Measurements from ENCODE around the gene DAP.
A peak's percentile ranks its signal among the peaks of the same experiment; 100 is the strongest.
"Not testable (repeated sequence)": the region's sequence is repeated elsewhere in the genome, so short reads cannot be mapped to it uniquely, and the experiment has no call there.

The DAP gene, protein sequence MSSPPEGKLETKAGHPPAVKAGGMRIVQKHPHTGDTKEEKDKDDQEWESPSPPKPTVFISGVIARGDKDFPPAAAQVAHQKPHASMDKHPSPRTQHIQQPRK

DNA sequence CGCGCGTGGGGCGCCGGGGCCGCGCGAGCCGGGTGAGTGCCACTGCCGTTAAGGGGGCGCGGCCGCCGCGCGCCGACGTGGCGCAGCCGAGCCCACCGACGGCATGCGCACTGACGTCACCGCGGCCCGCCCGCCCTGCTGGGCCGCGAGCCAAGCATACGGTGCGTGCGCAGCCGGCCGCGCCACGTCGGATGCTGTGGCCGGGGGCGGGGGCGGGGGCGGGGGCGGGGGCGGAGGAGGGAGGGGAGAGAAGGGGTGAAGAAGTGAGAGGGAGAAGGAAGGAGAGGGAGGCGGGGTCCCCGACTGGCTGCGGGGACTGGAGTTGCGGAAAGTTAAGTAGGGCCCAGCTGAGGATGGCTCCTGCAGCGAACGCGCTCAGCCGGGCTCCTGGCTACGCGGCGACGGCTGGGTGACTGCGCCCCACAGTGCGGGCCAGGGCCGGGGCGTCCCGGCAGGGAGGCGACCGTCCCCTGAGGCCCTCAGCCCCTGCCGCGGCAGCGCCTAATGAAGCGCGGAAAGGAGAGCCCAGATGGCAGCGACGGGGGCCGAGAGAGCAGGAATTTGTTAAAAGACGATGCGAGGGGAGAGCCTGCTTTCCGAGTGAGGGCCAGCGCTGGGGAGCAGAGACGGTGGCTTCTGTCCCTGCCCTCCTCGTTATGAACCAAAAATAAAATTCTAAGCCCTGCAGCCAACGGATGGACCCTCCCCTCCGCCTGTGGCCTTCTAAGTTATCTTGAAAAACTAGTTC is at the start of gene DAP:
TSS of gene DAP (minus strand) at position 50 of the 748 bp plus-strand sequence. CDS start 166 bp downstream, outside the sequence.
- DNase-seq, result peak; percentile 94

DNA sequence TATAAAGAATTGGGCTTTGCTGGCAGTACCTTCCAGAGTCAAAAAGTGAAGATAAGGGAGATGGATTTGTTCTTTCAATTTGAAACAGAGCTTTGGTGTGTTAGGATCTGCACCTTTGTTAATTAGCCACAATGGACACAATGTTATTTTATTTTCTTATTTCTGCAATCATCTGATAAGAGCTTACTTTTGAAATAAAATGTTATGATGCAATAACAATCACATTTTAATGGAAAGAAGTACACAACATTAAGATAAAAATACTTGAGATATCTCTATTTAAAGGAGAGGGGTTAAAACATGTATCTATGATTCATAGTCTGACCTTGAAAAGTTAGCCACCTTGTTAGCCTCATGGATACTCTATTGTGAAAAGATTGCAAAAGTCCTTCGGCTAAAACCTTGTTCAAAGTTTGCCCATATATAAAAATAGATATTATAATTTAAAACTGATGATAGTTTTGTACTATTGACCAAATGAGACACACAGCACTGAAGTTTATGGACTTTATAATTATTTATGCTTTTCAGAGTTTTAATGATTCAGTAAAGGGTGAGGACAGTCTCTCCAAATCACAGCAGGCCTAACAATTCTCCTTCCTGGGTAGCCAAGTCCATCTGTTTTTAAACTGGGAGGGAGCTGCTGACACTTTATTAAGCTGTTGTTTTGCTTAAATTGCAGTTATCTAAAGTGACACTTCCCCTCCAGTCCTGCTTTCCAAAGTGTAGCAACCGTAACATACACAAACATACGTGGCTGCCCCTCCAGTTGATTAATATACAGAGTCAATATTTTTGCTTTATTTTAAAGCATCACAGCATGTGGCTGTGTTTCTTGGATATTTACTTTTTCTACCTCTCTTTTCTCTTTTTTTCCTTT is 47.6 kb upstream of the DAP start:
- DNase-seq, result no peak

DNA sequence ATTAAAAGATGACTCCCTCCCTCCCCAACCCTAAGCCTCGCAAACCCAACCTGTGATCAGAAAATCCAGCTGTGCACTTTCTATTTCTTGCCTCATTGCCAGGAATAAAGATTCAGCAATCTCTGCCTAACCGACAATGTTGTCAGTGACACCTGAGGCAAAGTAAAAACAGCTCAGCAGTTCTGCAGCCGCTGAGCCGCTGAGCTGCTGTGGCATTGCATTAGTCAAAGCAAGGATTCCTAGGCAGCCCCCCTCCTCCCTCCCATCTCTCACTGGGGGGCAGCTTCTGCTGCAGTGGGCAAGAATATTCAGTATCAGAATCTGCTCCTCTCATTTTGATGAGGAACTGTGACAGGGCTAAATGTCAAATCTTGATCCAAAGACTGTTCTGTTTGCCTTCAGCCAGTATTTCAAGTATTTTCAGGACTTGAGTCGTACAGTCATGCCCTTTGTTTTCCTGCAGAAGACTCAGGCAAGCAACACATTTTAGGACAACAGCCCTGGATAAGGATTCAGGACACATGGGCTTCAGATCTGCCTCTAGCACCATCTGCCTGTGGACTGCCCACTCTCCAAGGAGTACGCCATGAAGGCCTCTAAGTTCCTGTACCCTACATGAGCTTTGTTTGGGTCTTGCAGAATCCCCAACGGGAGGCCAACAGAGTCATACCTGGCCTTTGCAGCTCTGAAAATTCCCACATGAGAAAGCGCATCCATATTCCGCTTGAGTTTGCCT is 41.1 kb upstream of the DAP start:
- DNase-seq, result no peak

- no peak for DNase-seq
Observed at GRCh38 chr5:10800852-10801251, 39.8 kb upstream of the DAP start.

GRCh38 chr5:10797261-10797660 is 36.2 kb upstream of the DAP start:
- no peak for DNase-seq

GRCh38 chr5:10793785-10794184 is 32.8 kb upstream of the DAP start:
- no peak for DNase-seq

- no peak for DNase-seq
Observed at GRCh38 chr5:10792336-10792735, 31.3 kb upstream of the DAP start.

DNA sequence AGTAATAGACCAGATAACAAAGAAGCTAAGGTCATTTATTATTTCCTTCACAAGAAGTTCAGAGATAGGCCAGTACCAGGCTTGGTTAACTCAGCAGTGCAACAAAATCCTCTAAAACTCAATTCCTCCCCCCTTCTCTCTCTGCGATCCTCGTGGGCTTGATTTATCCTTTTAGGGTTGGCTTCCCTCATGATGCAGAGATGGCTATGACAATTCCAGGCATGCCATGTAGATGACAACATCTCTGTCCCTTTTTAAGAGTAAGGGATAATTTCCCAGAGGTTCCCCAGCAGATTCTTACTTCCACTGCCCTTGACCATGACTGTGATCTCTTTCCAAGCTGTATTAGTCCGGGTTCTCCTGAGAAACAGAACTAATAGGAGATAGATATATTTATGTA is 28.7 kb upstream of the DAP start:
- no peak for DNase-seq

- DNase-seq, result no peak
Observed at GRCh38 chr5:10789021-10789420, 28.0 kb upstream of the DAP start.

GRCh38 chr5:10788358-10788757 is 27.3 kb upstream of the DAP start:
- no peak for DNase-seq

DNA sequence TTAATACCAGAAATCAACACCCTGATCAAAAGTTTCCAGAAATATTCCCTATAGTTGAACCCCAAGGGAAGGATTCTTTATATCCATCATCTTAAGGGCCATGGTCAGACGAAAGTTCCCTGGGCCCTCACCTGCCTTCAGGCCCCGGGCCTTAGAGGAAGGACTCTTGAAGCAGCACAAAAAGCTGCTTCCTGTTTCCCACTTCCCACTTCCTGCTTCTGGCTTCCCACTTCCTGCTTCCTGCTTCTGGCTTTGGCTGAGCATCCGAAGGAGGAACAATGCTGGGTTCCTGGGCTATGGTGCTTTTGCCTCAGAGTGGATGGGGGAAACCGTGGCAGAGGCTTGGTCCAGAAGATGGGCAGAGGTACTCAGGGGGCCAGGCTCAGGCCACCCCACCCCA is 25.8 kb upstream of the DAP start:
- no peak for DNase-seq

DNA sequence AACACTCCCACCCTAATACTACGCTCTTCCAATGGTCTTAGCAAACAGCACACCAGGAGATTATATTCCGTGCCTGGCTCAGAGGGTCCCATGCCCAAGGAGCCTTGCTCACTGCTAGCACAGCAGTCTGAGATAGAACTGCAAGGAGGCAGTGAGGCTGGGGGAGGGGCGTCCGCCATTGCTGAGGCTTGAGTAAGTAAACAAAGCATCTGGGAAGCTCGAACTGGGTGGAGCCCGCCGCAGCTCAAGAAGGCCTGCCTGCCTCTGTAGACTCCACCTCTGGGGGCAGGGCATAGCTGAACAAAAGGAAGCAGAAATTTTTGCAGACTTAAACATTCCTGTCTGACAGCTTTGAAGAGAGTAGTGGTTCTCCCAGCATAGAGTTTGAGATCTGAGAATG is 19.2 kb upstream of the DAP start:
- not testable (repeated sequence) for DNase-seq

DNA sequence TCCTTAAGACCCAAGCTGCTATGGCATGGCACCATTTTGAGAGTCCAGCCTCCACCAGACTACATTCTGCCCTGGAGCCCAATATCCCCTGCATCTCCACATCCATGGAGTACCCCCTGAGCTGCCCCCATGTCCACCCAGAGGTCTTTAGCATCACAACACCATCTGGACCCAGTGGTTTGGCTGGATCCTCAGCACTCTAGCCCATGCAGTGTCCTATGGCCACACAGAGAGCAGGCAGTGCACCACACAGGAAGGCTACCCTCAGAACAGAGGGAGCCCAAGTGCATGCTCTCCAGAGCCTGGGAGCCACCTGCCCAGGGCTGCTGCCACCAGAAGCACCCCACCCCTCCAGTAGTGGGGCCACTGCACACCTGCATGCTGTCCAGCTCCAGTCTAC is 18.6 kb upstream of the DAP start:
- no peak for DNase-seq

- DNase-seq, result no peak
Observed at GRCh38 chr5:10778179-10778910, 17.3 kb upstream of the DAP start.

DNA sequence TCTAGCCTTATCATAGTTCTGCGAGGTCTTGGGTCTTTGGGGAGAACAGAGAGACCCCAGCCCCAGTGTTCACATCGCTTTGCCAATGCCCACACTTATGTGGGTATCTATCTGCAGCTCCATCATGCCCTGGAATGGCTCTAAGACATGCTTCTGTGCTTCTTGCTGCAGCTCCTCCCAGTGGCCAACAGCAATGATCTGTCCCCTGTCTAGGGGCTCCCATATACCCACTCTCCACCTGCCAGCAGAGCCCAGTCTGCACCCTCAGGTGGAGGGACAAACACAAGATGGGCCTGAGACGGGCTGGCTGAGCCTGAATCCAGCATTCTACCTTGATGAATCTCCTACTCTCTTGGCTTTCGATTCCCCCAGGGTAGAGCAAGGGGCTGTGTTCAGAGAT is 14.6 kb upstream of the DAP start:
- no peak for DNase-seq

DNA sequence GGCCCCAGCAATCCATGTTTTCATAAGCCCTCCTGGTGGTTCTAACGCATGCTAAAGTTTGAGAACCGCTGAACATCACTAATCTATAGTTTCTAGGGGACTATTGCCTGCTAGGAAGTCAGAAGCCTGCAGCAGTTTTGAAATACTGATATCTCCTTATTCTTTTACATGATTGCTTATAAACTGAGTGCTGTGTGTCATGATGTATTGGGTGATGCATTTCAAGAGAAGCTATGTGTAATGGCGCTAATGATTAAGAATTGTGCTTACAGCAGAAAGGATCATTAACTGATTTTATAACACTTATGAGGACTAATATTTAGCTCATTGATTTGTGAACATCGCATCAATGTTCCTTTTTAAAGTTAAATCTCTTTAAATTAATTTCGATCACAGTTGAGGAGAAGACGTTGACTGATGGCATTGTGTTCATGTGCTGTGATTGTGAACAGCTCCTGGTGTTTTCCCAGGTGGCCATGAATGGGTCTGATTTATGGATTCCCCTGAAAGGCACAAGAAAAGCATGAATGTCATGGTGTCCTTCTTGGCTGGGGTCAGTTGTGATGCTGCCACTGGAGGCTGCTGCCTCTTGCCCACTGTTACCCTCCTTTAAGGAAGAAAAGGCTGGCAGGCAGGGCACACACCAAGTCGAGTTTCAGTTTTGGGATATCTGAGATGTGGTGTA is 12.0 kb upstream of the DAP start:
- no peak for DNase-seq

DNA sequence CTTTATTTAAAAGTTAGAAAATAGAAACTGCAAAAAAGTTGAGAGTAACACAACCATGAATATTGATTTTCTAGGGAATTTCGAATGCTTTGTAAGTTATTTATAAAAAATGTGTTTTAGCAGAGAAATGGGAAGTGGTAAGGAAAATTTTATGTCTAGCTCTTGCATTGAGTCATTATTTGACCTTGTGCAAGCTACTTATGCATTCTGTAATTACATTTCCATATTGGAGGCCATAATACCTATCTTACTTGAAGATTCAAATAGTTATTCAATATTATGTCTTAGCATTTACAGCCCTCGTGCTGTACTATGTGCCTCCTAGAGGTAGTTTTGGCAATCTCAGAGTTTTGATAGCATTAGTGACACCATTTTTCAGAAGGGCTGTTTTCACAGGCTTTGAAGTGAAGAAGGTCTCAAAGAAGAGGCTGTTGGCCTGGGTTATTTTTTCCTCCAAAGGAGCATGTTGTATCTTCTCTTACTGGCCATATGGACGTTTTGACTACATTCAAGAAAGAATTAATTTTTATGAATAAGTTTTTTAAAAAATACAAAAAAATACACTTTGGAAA is 7.4 kb upstream of the DAP start:
- DNase-seq, result no peak

DNA sequence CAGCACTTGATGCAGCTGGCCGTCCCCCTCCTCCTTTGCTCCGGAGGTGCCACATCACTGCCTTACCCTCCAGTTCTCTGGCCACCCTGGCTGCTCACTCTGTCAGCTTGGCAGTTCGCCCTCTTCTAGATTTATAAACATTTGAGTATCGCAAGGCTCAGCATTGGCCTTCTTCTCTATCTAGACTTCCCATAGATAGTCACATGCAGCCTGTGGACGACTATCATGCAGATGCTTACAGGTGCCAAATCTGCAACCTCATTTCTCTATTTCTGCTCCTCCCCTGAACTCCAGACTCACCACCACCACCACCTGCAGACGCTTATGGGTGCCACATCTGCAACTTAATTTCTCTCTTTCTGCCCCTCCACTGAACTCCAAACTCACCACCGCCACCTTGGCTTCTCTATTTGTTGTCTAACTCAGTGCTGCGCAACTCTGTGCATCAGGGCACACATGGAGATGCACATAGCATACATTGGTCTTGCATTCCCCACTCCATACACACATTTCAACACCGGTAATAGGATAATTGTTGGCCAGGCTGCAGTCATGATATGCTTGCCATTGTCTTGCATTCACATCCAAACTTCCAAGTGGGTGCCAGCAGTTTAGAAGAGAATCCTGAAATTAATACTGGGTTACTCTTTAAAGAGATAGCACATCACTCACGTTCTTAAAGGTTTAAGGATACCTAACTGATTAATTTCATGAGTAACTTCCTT is 1.9 kb upstream of the DAP start:
- DNase-seq, result no peak

- no peak for DNase-seq
Observed at GRCh38 chr5:10761933-10762775, 1.1 kb upstream of the DAP start.

DNA sequence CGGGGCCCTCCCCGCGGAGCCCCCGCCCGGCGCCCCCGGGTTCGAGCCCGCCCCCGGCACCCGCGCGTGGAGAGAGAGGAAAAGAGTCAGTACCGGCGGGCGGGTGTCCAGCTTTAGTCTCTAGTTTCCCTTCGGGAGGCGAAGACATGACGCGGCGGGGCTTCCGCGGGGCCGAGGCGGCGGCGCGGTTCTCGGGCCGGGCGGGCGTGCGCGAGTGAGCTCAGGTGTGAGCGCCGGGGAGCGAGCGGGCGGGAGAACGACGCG is 181 bp downstream of the DAP start:
- no peak for DNase-seq

Measured in left hindlimb (tissue), 1 donor.